Muscle of back (tissue), 11 donors: ENCODE data around the gene LY86. TPM values are rescaled to one million over a fixed set of nuclear protein-coding genes. Genes with fewer than 3 reads are reported as not detected.

Experiments used
- DNase-seq, 3 donors: peaks; one replicate each; pipeline versions ENCODE4 v3.0.0 to v3.0.0-alpha.2; 2013
- polyA plus RNA-seq, 10 donors: library from polyadenylated mRNA; unstranded; fragments of 120-200 nt; gene quantifications; one replicate each; pipeline ENCODE4 v1.2.1, GENCODE V29; 2013; ENCODE audit not compliant: insufficient read length in 10 of 10

Gene LY86
- polyA plus RNA-seq, 10 donors: 1.5 to 4.3 (median 2.2) TPM

GRCh38 chr6:6681075-6681849, 92.7 kb downstream of the LY86 start:
- DNase-seq: no peak

- no peak for DNase-seq
Measured at GRCh38 chr6:6682225-6682624, 93.7 kb downstream of the LY86 start.

DNA sequence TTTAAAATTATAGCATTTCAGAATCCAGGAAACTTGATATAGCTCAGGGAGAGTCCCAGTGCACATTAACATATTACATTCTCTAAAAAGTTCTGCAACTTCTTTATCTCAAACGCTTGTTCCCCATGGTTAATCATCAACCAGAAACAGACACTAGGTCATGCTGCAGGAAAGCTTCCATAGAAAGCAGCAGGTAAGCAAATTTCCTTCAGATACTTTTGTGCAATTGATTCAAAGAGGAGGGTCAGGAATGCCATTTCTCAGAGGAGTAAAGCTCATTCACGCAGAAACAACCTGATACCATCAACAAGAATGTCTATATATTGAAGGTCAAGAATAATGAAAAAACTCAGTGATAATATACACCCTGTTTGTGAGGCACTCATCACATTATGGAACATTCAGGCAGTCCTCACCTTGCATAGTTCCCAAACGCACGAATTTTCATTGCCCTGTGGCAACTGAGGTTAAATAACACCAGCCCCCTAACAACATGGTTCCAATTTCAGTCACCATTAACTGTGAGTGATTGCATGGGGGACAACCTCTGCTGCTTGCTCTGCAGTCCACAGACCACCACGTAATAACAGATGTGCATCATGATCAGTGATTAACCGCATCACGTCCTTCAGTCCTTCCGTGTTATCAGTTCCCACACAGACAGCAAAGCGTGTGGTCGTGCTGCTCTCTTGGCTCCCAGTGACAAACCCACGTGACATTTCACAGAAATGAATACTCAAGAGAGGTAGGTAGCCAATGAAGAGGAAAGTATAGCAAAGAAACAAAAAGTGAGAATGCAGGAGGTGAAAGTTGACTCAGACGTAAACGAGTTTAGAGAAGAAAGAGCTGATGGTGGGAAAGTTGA, 95.7 kb downstream of the LY86 start:
- no peak for DNase-seq

DNA sequence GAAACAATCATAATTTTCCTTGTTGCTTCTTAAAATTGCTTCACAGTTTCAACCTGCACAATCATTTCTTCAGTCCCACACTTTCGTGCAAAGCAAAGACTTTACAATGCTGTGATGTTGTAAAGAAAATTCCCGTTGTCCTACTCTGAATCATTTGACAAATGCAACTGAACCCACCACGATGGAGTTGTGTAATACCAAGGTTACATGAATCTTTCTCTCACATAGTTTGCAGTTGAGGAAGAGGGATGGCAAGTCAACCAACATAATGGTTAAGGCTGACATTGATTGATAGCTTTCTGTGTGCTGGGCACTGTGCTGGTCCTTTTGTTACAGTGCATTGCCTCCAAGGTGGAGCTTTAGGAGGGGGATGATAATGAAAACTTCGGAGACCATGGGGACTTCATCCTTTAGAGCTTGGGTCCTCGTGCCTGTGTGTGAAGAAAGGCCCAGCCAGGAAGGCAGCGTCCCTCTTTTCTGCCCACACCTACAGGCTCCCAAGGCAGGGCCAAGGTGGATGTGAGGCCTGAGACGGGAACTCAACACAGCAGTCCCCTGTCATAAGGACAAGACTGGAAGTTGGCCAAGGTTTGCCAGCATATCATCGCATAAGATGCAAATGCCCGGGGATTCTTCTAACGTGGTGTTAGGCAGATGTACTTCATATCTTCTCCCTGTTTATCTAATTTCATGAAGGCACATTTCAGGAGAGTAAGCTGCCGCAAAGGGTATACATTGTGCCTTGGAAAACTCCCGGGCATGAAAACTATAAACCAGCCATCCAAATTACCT, 96.9 kb downstream of the LY86 start:
- no peak for DNase-seq

- DNase-seq: no peak
Measured at GRCh38 chr6:6686176-6686575, 97.7 kb downstream of the LY86 start.

GRCh38 chr6:6686748-6687601, 98.5 kb downstream of the LY86 start:
- DNase-seq: peak in 2 of 3 donors; percentile 63 to 70

DNA sequence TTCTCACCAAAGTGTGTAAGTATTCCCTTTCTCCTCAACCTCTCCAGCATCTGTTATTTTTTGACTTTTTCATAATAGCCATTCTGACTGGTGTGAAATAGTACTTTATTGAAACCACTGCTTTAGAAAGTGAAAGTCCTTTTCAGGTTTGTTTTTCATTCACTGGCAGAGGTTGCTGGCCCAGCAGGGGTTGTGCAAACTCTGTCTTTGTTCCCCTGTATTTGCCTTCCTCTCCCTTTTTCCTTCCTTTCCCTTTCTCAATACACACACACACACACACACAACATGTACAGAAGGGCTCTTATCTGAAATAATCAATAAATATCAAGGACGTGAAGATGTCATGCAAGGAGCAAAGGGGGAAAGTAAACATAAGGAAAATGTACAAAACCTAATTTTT, 99.8 kb downstream of the LY86 start:
- no peak for DNase-seq

DNA sequence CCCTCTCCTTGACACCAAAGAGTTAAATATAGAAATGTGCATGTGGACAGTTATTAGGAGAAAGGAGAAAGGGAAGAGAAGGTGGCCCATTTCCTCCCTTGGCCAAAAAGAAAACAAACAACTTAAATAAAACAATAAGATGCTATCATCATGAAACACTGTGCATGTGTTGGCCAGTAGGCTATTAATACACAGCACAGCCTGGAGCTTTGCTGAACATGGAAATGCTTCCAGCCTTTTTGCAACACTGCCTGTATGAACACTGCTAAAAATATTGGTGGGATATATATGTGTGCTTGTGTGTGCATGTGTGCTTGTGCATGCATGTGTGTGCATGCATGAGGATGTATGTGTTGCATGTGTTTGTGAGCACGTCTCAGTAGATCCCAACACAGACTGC, 100.4 kb downstream of the LY86 start:
- DNase-seq: no peak

DNA sequence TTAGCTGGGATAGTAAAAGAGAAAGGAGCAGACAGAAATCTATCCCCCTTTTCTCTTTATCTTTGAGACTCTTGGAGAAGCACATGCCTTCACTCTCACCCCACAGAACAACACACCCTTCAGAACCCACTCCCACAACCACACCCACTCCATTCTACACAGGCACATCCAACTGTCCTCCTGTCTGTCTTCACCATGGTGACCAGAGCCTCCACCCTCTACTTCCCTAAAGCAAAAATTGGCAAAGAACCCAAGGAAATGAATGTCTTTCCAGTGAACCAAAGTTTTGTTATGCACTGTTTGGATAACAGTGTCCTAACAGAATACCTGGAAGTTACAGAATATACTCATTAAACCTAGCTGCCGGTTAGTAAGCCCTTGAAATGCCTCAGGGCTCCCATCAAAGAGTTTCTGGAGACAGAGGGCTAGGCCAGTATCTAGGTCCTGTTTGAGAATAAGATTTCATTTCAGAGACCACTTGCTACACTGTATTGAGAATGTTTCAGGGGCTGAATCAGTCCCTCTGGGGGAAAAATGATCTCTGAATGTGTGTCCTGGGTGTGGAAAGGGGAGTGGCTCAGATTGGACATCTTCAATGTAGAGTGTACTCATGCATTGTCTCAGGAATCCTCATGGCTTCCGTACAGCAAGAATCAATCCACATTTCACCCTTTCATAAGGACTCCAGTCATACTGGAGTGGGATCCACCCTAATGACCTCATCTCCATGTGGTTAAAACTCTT, 101.1 kb downstream of the LY86 start:
- peak in 1 of 3 donors; percentile 58 for DNase-seq

DNA sequence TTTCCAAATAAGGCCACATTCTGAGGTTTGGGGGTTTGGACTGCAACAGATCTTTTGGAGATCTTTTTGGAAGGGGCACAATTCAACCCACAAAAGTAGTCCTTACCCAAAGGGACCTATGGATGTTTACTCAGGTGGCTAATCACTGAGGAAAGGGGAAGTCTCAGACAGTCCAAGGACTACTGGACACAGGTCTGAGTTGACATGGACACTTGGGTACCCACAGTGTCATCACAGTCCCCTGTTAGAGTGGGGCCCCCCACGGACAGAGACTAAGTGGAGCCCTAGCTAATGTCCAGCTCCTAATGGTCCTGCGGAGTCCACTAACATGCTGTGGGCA, 101.6 kb downstream of the LY86 start:
- no peak for DNase-seq

- DNase-seq: no peak
Measured at GRCh38 chr6:6694368-6694780, 105.9 kb downstream of the LY86 start.

DNA sequence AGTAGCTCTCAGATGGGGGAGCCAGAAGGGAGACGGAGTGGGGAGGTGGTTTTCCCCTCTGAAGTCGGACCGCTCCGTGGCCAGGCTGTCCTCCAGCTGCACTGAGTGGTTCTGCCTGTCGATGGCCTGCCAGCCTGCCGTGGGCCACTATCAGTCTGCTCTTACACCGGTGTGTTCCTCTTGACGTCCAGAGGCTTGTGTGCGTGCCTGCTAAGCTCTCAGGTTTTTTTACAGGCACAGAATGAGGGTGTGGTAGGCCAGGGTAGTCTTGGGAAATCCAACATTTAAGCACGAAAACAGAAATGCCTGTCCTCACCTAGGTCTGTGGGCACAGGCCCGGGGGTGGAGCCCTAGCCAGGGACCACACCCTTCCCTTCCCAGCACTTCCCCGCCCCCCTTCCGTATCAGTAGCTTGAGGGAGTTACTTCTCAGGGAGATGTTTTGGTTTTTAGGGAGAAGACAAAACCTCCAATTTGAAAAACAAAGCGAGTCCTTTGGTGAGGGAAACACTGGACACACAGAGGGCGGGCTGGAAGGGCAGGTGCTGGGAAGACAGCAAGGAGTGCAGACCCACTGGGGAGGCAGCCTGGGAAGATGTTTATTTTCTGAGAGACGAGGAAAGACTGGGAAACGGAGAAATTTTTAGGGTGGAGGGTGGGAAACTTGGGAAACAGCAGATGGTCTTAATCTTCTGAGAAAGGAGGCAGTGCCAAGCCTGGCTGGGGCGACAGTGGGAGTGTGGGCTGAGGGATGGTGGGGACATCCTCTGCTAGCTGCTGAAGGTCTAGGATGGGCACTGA, 106.5 kb downstream of the LY86 start:
- peak in 1 of 3 donors; percentile 70 for DNase-seq

GRCh38 chr6:6695625-6696276, 107.2 kb downstream of the LY86 start:
- no peak for DNase-seq

- DNase-seq: no peak
Measured at GRCh38 chr6:6696867-6697531, 108.5 kb downstream of the LY86 start.

GRCh38 chr6:6697620-6698019, 109.1 kb downstream of the LY86 start:
- no peak for DNase-seq

DNA sequence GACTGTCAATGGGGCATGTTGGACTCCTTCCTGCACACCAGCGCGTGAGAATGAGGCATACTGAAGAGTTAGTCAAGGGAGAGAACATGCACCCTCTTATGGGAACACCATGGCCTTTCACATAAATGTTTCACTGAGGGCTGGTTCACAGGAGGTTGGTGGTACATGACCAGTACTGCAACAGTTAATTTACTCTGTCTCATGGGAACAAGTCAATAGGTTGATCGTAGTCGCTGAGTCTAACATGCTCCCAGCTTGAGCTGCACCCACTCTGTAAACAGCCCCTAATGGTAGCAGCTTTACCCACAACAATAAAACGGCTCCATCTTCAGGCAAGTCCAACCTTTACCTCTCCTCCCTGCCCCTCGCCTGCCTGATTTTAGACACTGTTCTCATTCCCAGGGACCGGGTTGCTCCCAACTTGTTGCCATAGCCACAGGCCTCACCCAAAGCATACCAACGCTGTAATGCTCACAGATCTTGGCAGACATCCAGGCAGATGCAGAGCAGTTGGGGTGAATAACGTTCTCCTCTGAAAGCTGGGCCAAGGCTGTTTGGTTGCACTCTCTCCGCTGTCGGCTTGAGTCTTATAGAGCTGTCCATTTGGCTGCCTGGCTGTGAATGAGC, 111.3 kb downstream of the LY86 start:
- DNase-seq: peak; percentile 89 to 96 (median 94)

DNA sequence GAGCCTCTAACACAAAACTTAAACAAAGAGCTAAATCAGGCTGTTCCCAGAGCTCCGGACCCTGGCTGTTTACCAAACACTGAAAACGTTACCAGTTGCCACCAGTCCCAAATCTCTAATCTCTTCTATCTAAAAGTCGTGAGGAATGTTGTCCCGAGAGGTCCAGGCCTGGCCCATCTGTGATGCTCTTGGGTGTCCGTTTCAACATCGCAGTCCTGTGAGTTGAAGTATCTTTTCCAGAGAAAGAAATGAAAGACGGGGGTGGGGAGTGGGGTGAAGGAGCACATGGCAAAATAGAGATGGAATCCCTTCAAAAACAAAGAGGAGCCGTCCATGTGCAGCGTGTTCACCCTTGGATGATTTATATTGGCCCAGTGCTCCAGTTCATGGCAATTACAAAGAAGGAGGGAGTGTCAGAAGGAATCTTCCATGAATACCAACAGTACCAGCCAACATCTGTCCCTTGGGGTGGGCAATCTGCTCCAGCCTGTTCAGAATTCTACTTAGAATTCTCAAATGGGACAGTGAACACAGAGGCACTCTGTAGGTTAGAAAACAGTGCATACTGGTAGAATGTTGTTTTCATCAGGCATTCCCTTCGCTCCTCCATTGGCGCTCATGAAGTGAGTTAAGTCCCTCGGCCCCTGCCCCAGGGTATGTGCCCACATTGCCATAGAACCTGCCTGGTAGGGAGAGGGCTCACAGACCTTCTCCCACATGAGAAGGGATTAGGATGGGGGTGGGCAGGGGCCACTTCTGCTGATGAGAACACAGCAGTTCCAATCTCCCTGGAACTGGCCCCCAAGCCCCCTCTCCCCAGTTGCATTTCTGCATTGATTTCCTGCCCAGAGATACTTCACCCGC, 112.1 kb downstream of the LY86 start:
- no peak for DNase-seq
